ENCODE measurements around the gene MRPS6.

GRCh38 chr21:34132202-34132601, 58.8 kb downstream of the MRPS6 start:
- TF ChIP-seq EP300 (IDR thresholded peaks at IDR 0.05) (no peak), CTCF (IDR thresholded peaks at IDR 0.05) (no peak)
